Measurements from ENCODE around the gene ALDH1L1.

DNA sequence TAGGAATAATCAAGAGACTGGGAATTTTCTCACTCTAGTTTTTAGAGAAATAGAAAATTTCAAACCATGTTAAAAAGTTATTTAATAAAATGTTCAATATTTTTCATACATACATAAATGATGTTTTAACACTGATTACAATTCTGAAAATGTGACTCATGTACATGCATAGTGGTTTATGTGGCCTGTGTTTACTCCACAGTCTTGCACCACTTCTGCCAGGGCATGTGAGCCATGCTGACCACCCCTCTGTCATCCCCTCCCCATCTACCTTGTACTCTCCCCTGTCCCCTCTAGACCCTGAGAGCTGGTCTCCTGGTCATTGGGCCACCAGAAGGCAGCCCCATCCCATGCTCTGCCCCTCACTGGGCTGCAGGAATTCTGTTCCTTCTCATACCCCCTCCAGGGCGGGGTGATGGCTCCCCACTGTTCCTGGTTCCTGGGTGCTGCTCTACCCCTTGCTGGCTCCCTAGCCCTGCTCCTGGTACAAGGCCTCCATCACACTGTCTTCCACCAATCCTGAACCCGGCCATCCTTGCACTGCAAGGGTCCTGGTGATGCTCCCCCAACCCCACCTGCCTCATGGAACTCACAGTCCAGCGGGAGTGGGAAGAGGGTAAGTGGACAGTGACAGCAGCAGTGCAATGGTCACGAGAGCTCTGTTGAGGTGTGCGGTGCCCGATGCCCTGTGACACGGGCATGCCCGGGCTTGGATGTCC lies 72.3 kb downstream of the ALDH1L1 start:
- TF ChIP-seq, protein P1, sequence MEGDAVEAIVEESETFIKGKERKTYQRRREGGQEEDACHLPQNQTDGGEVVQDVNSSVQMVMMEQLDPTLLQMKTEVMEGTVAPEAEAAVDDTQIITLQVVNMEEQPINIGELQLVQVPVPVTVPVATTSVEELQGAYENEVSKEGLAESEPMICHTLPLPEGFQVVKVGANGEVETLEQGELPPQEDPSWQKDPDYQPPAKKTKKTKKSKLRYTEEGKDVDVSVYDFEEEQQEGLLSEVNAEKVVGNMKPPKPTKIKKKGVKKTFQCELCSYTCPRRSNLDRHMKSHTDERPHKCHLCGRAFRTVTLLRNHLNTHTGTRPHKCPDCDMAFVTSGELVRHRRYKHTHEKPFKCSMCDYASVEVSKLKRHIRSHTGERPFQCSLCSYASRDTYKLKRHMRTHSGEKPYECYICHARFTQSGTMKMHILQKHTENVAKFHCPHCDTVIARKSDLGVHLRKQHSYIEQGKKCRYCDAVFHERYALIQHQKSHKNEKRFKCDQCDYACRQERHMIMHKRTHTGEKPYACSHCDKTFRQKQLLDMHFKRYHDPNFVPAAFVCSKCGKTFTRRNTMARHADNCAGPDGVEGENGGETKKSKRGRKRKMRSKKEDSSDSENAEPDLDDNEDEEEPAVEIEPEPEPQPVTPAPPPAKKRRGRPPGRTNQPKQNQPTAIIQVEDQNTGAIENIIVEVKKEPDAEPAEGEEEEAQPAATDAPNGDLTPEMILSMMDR (IDR thresholded peaks at IDR 0.05) = no peak
- TF ChIP-seq SIN3A (IDR thresholded peaks at IDR 0.05; ENCODE audit: borderline replicate concordance, insufficient read depth, low read depth, low read length) (no peak), POLR2AphosphoS5 (IDR thresholded peaks at IDR 0.05; ENCODE audit: low read depth, low read length) (no peak)
- TF ChIP-seq, protein P2, sequence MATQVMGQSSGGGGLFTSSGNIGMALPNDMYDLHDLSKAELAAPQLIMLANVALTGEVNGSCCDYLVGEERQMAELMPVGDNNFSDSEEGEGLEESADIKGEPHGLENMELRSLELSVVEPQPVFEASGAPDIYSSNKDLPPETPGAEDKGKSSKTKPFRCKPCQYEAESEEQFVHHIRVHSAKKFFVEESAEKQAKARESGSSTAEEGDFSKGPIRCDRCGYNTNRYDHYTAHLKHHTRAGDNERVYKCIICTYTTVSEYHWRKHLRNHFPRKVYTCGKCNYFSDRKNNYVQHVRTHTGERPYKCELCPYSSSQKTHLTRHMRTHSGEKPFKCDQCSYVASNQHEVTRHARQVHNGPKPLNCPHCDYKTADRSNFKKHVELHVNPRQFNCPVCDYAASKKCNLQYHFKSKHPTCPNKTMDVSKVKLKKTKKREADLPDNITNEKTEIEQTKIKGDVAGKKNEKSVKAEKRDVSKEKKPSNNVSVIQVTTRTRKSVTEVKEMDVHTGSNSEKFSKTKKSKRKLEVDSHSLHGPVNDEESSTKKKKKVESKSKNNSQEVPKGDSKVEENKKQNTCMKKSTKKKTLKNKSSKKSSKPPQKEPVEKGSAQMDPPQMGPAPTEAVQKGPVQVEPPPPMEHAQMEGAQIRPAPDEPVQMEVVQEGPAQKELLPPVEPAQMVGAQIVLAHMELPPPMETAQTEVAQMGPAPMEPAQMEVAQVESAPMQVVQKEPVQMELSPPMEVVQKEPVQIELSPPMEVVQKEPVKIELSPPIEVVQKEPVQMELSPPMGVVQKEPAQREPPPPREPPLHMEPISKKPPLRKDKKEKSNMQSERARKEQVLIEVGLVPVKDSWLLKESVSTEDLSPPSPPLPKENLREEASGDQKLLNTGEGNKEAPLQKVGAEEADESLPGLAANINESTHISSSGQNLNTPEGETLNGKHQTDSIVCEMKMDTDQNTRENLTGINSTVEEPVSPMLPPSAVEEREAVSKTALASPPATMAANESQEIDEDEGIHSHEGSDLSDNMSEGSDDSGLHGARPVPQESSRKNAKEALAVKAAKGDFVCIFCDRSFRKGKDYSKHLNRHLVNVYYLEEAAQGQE (IDR thresholded peaks at IDR 0.05; ENCODE audit: insufficient read depth in 1 of 2, low read depth in 2 of 2, low read length in 1 of 2) = no peak
